HG03025 (cell line): ENCODE measurements around the gene PPM1J.

Experiments
- ATAC-seq: cut with Tn5 transposase; IDR thresholded peaks from one replicate; pipeline ENCODE4 v1.9.1; 2021; ENCODE audit warnings: mild to moderate bottlenecking, moderate library complexity; ENCODE audit not compliant: unreplicated experiment, low FRiP score

PPM1J gene

DNA sequence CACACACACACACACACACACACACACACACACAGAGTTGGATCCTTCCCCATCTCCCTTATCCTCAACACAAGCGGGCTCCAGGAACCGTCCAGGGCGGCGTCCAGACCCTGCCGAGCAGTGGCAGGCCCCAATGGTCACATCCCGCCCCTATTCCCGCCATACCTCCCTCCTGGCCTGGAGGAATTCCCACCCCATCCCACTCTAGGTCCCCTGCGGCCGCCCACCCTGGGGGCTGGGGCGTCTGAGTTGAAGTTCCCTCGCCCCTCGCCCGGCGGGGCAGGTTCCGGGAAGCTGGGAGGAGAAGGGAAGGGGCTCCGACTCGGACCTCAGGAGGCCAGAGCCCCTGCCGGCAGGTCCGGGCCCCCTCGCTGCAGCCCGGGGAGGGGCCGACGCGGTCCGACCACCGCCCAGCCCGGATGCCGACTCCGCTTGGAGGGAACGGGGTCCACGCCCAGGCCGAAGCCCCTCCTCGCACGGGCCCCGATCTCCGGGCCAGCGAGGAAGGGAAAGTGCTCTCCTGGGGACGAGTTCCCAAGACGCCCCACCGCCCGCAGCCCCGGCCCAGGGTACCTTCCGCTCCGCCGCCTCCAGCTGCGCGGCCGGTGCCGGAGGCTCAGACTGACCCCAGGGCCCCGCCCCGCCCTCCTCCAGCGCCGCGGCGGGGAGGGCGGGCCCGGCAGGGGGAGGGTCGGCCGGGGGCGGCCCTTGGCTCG is 8.5 kb downstream of the PPM1J start, which contains the start of gene RHOC:
Gene RHOC, minus strand, starts transcription at position 623 of the 716 bp plus-strand sequence. CDS start 3,328 bp downstream, outside the sequence.
- peak; percentile 62 for ATAC-seq

- peak; percentile 44 for ATAC-seq
Observed at GRCh38 chr1:112704934-112705627, 10.1 kb downstream of the PPM1J start.

GRCh38 chr1:112704391-112704933 is 10.7 kb downstream of the PPM1J start:
- no peak for ATAC-seq

DNA sequence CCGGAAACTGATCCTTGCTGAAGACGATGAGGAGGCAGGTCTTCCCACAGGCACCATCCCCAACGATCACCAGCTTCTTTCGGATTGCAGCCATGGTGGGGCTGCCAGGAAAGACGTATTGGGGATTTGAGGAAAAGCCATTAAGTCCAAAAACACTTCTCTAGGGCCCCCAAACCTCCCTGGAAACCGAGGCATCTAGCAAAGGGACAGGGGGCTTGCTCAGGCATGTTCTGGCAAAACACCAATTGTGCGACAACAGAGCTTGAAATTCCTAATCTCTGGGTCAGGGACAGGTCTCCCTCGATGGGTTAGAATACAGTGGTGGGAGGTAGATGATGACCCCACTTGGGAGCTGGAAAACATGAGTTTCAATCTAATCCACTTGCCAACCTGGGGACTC is 11.4 kb downstream of the PPM1J start:
- no peak for ATAC-seq

GRCh38 chr1:112702420-112703261 is 12.5 kb downstream of the PPM1J start:
- ATAC-seq = no peak

DNA sequence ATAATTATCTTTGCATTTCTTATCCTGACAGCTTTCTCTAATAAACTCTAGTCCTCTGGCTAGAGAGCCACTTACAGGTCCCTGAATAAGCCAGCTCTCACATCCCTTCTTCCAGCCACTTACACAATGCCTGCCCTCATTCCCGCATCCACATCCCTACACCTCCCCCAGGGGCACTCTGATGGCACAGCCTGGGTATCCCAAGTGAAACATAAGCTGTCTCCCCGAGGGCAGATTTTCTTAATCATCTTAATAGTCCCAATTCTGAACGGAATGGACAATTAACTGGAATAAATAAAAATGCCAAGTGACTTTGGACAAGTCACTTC is 13.1 kb downstream of the PPM1J start:
- no peak for ATAC-seq

- no peak for ATAC-seq
Observed at GRCh38 chr1:112701227-112702066, 13.7 kb downstream of the PPM1J start.

- no peak for ATAC-seq
Observed at GRCh38 chr1:112700290-112701226, 14.6 kb downstream of the PPM1J start.

- no peak for ATAC-seq
Observed at GRCh38 chr1:112699425-112700144, 15.5 kb downstream of the PPM1J start.

GRCh38 chr1:112698366-112699310 is 16.5 kb downstream of the PPM1J start:
- no peak for ATAC-seq

DNA sequence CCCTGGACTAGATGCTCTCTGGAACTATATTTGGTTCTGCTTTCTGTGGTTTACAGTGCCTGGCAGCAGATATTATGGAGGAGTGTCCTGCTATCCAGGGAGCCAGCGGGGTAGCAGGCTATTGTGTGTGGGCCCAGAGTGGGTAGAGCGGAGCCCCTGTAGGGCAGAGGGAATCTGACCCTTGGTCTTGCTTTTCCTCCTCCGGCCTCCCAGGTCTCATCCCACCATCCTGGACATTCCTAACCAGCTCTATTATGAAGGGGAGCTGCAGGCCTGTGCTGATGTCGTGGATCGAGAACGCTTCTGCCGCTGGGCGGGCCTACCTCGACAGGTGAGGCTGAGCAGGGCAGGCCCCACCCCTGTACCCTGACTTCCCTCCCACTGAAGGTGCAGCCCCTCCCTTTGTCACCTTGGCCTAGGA is 17.3 kb downstream of the PPM1J start:
- ATAC-seq = no peak

DNA sequence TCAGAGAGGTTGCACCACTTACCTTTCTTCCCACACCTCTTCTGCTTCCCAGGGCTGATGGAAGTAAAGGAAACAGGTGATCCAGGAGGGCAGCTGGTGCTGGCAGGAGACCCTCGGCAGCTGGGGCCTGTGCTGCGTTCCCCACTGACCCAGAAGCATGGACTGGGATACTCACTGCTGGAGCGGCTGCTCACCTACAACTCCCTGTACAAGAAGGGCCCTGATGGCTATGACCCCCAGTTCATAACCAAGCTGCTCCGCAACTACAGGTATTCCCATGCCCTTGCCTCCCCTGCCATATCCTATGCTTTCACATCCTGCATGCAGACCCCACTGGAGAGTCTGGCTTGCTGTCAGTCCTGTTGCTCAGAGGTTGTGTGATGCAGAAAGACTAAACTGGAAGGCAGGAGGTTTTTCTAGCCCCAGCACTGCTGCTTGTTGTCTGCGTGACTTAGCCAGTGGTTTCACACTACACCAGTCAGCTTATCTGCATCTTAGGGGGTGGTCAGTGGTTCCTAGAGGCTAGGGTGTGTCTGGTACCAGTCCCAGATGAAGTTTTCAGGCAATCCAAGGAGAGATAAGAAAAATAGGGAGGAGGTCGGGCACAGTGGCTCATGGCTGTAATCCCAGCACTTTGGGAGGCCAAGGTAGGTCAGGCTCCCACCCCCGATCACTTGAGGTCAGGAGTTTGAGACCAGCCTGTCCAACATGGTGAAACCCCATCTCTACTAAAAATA is 18.4 kb downstream of the PPM1J start:
- no peak for ATAC-seq

DNA sequence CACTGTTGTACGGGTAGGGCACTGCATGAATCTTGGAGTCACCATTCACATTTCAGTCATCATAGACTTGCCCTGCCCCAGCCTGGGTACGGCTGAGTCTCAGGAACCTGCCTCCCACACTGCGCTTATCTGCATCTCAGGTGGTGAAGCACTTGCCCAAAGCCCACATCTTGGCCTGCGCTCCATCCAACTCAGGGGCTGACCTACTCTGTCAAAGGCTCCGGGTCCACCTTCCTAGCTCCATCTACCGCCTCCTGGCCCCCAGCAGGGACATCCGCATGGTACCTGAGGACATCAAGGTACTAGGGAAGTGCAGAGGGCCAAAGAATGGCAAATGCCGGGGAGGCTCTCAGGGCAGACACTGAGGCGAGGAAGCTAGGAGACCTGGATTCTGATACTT is 19.9 kb downstream of the PPM1J start:
- ATAC-seq = no peak

GRCh38 chr1:112694363-112694929 is 20.7 kb downstream of the PPM1J start:
- no peak for ATAC-seq

DNA sequence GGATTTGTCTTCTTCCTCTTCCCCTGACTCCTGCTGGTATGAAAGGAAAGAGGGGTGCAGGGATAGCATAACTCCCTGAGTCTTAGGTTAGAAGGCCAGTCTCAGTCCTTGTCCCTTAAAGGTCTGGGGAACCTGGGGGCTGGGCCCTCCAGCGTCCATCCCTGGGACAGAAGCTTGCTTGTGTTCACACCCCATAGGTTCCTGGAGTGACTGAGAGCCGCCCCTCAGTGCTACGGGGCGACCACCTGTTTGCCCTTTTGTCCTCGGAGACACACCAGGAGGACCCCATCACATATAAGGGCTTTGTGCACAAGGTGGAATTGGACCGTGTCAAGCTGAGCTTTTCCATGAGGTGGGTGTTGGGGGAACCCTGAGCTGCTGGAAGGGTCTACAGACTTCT is 21.3 kb downstream of the PPM1J start:
- no peak for ATAC-seq

GRCh38 chr1:112692681-112693080 is 22.5 kb downstream of the PPM1J start:
- no peak for ATAC-seq
